Panc1 (cell line): ENCODE results near the gene FRK.

Experiments
- POLR2AphosphoS5 ChIP-seq: IDR thresholded peaks from 2 replicates; pipeline ENCODE4 v1.6.1; 2012; ENCODE audit warnings: mild to moderate bottlenecking, low read depth, low read length, moderate library complexity
- REST ChIP-seq, 2 experiments: IDR thresholded peaks; 2 replicates each; pipeline ENCODE4 v1.6.1; 2011 to 2012; ENCODE audit warnings: low read depth in 2 of 2, control low read depth in 1 of 2, low read length in 1 of 2, mild to moderate bottlenecking in 1 of 2, moderate library complexity in 1 of 2; ENCODE audit not compliant: insufficient read depth in 1 of 2
- SIN3A ChIP-seq: IDR thresholded peaks from 2 replicates; pipeline ENCODE4 v1.6.1; 2012; ENCODE audit warnings: low read depth, mild to moderate bottlenecking, low read length, moderate library complexity, borderline replicate concordance; ENCODE audit not compliant: insufficient read depth
- TF ChIP-seq, protein P1 (sequence below): fragments of 450-650 bp; IDR thresholded peaks from 2 replicates; pipeline ENCODE4 v1.5.1; 2017; ENCODE audit warnings: mild to moderate bottlenecking

- TF ChIP-seq REST (IDR thresholded peaks at IDR 0.05; ENCODE audit: insufficient read depth in 1 of 2, low read depth in 2 of 2, low read length in 1 of 2) (no peak), POLR2AphosphoS5 (no peak), SIN3A (no peak)
- TF ChIP-seq, protein P1, sequence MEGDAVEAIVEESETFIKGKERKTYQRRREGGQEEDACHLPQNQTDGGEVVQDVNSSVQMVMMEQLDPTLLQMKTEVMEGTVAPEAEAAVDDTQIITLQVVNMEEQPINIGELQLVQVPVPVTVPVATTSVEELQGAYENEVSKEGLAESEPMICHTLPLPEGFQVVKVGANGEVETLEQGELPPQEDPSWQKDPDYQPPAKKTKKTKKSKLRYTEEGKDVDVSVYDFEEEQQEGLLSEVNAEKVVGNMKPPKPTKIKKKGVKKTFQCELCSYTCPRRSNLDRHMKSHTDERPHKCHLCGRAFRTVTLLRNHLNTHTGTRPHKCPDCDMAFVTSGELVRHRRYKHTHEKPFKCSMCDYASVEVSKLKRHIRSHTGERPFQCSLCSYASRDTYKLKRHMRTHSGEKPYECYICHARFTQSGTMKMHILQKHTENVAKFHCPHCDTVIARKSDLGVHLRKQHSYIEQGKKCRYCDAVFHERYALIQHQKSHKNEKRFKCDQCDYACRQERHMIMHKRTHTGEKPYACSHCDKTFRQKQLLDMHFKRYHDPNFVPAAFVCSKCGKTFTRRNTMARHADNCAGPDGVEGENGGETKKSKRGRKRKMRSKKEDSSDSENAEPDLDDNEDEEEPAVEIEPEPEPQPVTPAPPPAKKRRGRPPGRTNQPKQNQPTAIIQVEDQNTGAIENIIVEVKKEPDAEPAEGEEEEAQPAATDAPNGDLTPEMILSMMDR = no peak
Observed at GRCh38 chr6:115984809-115985208, 75.9 kb downstream of the FRK start.
